Osteocyte (in vitro differentiated cells): ENCODE results near the gene SLC31A1. TPM values are rescaled to one million over a fixed set of nuclear protein-coding genes. Genes with fewer than 3 reads are reported as not detected.
A peak's percentile ranks its signal among the peaks of the same experiment; 100 is the strongest.

Experiments used
- DNase-seq: peaks from one replicate; pipeline ENCODE4 v3.0.0; 2021; ENCODE audit warnings: mixed read lengths; ENCODE audit not compliant: unreplicated experiment; ENCODE audit errors: extremely low spot score
- H3K27ac Mint-ChIP-seq: one replicate; pipeline ENCODE4 v1.8.0; 2021; ENCODE audit warnings: mild to moderate bottlenecking, mixed read lengths; ENCODE audit not compliant: unreplicated experiment
- H3K27me3 Mint-ChIP-seq: one replicate; pipeline ENCODE4 v1.8.0; 2021; ENCODE audit warnings: mixed read lengths; ENCODE audit not compliant: unreplicated experiment
- H3K36me3 Mint-ChIP-seq: one replicate; pipeline ENCODE4 v1.8.0; 2021; ENCODE audit warnings: mixed read lengths; ENCODE audit not compliant: unreplicated experiment
- H3K4me1 Mint-ChIP-seq: one replicate; pipeline ENCODE4 v1.8.0; 2021; ENCODE audit warnings: mixed read lengths; ENCODE audit not compliant: unreplicated experiment
- H3K4me3 Mint-ChIP-seq: one replicate; pipeline ENCODE4 v1.8.0; 2021; ENCODE audit warnings: mild to moderate bottlenecking, moderate library complexity, mixed read lengths; ENCODE audit not compliant: unreplicated experiment
- H3K9me3 Mint-ChIP-seq: one replicate; pipeline ENCODE4 v1.8.0; 2021; ENCODE audit warnings: mixed read lengths; ENCODE audit not compliant: unreplicated experiment
- CTCF ChIP-seq: fragments of 200-600 bp; sonication (generic); IDR thresholded peaks from 2 replicates; pipeline ENCODE4 v1.5.0; 2021; ENCODE audit warnings: antibody characterized with exemption, mild to moderate bottlenecking, moderate library complexity
- long read RNA-seq: library from polyadenylated mRNA; unstranded; transcript quantifications from one replicate; pipeline ENCODE4 v2.0.0, GENCODE V29; 2021
- total RNA-seq: library from RNA; stranded (reverse); gene quantifications from 2 replicates; pipeline ENCODE4 v1.2.1, GENCODE V29; 2021

Gene SLC31A1
- total RNA-seq = 22.1 and 22.4 TPM in 2 replicates
- long read RNA-seq, full-length matches to known transcripts = 82 of 97 reads
- long read RNA-seq, partial matches to known transcripts = 2 of 97 reads
- long read RNA-seq, other reads (novel, unspliced or antisense) = 13 of 97 reads

DNA sequence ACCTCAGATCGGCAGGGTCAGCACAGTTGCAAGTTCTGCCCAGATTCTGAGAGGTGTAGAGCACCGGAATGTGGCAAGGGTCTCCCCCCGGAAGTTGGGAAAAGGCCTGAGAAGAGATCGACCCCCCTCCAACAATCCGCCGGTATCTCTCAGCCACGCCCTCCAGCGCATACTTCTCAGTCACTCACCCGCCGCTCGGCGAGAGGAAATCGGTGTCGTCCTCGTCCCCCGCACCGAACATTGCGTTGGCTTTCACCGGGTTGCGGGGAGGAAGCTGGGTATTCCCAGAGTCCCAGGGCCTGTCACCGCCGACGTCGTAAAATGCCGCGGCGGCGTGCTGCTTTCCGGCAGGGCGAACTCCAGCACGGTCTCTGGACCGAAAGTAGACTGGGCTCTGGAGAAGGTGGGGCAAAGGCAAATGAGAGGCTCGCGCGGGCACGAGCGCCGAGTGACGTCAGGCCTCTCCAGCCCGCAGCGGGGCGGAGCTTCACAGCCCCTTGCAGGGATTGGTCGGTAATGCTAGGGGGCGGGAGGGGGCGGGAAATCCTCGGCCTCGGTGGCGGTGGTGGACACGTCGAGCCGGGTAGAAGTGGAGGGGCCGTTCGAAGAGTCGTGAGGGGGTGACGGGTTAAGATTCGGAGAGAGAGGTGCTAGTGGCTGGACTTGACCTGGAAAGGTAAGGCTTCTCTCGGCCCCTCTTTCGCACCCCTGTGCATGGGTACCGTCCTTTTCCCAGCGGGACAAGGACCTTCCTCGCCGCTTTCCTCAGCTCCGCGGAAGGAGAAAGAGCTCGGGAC lies at the start of gene SLC31A1, which contains the start of gene FKBP15:
SLC31A1 (plus strand) TSS at position 542 of the 797 bp plus-strand sequence. CDS start 34,605 bp downstream, outside the sequence.
FKBP15 (minus strand) TSS at position 275 of the 797 bp plus-strand sequence; CDS start at position 241, 34 bp downstream.
- H3K4me1 Mint-ChIP-seq = peaks cover 39% of the 10 kb centered on the region
- no peaks in the 10 kb centered on the region for H3K9me3 Mint-ChIP-seq
- DNase-seq = peak; percentile 99
- H3K27ac Mint-ChIP-seq = peak within 1 kb of the TSS; percentile 98
- no peaks in the 10 kb centered on the region for H3K27me3 Mint-ChIP-seq
- TF ChIP-seq CTCF = no peak
- peak within 1 kb of the TSS; percentile 99 for H3K4me3 Mint-ChIP-seq
- H3K36me3 Mint-ChIP-seq = peaks cover 9% of the 10 kb centered on the region

DNA sequence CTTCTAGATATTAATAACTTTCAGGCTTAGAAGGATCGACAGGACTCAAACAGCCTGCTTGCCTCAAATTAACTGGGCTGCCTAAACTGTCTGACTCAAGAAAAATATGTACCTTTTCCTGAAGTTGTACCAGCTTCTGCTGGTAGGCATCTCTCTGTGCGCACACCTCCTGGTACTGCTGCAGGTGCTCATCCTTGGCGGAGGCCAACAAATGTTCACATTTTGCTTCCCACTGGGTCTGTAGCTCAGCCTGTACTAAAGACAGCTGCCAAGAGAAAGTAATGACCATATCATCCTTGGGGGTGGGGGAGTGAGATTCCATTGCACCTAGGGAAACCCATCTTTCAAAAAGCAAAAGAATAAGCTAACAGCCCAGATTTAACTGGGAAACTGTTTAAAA lies 48.0 kb upstream of the SLC31A1 start:
- no peak overlapping the region for H3K4me3 Mint-ChIP-seq
- TF ChIP-seq CTCF = no peak
- peaks cover 64% of the 10 kb centered on the region for H3K36me3 Mint-ChIP-seq
- H3K9me3 Mint-ChIP-seq = no peaks in the 10 kb centered on the region
- no peak overlapping the region for H3K27ac Mint-ChIP-seq
- DNase-seq = no peak
- no peaks in the 10 kb centered on the region for H3K27me3 Mint-ChIP-seq
- H3K4me1 Mint-ChIP-seq = no peaks in the 10 kb centered on the region

DNA sequence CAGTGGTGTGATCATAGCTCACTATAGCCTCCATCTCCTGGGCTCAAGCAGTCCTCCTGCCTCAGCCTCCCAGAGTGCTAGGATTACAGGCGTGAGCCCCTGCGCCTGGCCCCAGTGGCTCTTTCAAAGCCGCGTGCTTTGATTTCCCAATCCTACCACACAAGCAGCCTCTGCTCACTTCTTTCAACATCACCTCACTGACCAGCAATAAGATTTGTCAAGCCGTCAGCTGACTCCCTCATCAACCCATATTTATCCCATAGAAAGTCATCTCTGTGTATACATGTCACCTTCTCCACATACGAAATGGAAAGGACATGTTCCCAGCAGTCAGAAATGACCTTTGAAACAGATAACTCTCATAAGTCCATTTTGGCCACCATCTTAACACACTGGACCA lies 44.5 kb upstream of the SLC31A1 start:
- H3K27me3 Mint-ChIP-seq = no peaks in the 10 kb centered on the region
- TF ChIP-seq CTCF = no peak
- no peak overlapping the region for H3K4me3 Mint-ChIP-seq
- DNase-seq = no peak
- no peaks in the 10 kb centered on the region for H3K4me1 Mint-ChIP-seq
- H3K36me3 Mint-ChIP-seq = peaks cover 69% of the 10 kb centered on the region
- no peak overlapping the region for H3K27ac Mint-ChIP-seq
- H3K9me3 Mint-ChIP-seq = no peaks in the 10 kb centered on the region

- no peak overlapping the region for H3K27ac Mint-ChIP-seq
- no peak for TF ChIP-seq CTCF
- peaks cover 70% of the 10 kb centered on the region for H3K36me3 Mint-ChIP-seq
- H3K4me1 Mint-ChIP-seq = no peaks in the 10 kb centered on the region
- DNase-seq = no peak
- no peak overlapping the region for H3K4me3 Mint-ChIP-seq
- H3K9me3 Mint-ChIP-seq = no peaks in the 10 kb centered on the region
- no peaks in the 10 kb centered on the region for H3K27me3 Mint-ChIP-seq
Observed at GRCh38 chr9:113177251-113177650, 44.1 kb upstream of the SLC31A1 start.

DNA sequence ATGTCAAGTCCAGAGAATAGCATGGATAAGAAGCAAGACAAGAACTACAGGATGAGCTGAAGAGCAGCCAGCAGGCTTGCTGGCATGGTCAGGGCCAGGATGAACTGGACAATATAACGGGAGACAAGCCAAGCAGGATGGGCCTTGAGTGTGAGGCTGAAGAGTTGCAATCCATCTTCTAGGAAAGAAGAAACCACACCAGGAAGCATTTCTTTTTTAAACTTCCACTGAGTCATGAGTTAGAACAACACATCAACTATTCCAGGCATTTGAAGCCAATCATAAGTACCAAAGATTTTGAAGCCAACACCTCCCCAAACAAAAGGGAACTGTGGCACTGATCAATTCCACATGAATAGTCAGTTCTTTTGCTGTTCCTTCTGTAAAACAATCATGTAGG lies 43.3 kb upstream of the SLC31A1 start:
- Mint-ChIP-seq H3K27ac (no peak overlapping the region), H3K27me3 (no peaks in the 10 kb centered on the region), H3K36me3 (peaks cover 70% of the 10 kb centered on the region), H3K4me3 (no peak overlapping the region), H3K9me3 (no peaks in the 10 kb centered on the region), H3K4me1 (no peaks in the 10 kb centered on the region)
- DNase-seq = no peak
- no peak for TF ChIP-seq CTCF
